Activated naive CD8-positive, alpha-beta T cell (primary cell): Measurements from ENCODE around the gene HCN4.
"Not testable (repeated sequence)": the region's sequence is repeated elsewhere in the genome, so short reads cannot be mapped to it uniquely, and the experiment has no call there.

ENCODE experiments used
- H3K27ac Mint-ChIP-seq: one replicate; pipeline ENCODE4 v1.8.0; 2021; ENCODE audit warnings: mixed read lengths
- H3K27me3 Mint-ChIP-seq: one replicate; pipeline ENCODE4 v1.8.0; 2021; ENCODE audit warnings: mixed read lengths
- H3K36me3 Mint-ChIP-seq: one replicate; pipeline ENCODE4 v1.8.0; 2021; ENCODE audit warnings: mixed read lengths
- H3K4me1 Mint-ChIP-seq: one replicate; pipeline ENCODE4 v1.8.0; 2021; ENCODE audit warnings: low read depth, mixed read lengths
- H3K4me3 Mint-ChIP-seq: one replicate; pipeline ENCODE4 v1.8.0; 2021; ENCODE audit warnings: mild to moderate bottlenecking, mixed read lengths
- H3K9me3 Mint-ChIP-seq: one replicate; pipeline ENCODE4 v1.8.0; 2021; ENCODE audit warnings: low read depth, mixed read lengths

The HCN4 gene

DNA sequence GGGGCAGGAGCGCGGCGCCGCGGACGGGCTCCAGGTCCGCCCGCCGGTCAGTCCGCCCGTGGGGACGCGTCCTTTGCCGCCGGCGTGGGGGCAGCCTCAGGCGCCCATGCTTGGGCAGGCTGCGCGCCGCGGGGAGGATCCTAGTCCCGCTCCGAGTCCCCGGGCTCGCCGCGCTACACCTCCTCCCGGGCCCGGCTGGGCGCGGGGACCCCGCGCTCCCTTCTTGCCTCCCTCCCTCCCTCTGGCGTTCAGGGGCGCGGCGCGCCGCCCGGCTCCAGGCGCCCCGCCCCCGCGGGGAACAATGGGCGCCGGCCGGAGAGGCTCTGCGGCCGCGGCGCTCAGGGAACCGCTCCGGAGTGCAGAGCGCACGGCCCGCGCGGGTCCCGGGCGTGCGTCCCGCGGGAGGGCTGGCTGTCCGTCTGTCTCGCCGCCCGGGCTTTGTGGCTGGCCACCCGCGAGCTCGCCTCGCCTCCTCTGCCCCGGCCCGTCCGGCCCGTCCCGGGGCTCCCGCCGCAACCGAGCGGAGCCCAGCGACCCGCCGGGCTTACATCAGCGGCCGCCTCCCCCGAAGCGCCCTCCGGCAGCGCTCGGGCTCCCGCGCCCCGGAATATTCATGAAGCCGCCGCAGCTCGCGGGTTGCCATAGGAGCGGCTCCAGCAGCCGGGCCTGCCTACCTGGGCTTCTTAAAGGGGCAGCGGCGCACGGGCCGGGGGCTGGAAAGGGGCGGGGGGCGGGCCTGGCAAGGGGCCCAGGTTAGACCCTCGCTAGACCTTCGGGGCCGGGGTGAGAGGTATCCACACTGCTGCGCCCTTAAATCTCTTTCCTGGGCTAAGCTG is at the start of gene HCN4:
Gene HCN4 (minus strand): TSS at position 658 of the 836 bp plus-strand sequence. CDS start 688 bp downstream, outside the sequence.
- Mint-ChIP-seq H3K9me3 (no peaks in the 10 kb centered on the region), H3K4me1 (peaks cover 1% of the 10 kb centered on the region), H3K27ac (no peak within 1 kb of the TSS), H3K36me3 (no peaks in the 10 kb centered on the region), H3K4me3 (no peak within 1 kb of the TSS), H3K27me3 (peaks cover 33% of the 10 kb centered on the region)

DNA sequence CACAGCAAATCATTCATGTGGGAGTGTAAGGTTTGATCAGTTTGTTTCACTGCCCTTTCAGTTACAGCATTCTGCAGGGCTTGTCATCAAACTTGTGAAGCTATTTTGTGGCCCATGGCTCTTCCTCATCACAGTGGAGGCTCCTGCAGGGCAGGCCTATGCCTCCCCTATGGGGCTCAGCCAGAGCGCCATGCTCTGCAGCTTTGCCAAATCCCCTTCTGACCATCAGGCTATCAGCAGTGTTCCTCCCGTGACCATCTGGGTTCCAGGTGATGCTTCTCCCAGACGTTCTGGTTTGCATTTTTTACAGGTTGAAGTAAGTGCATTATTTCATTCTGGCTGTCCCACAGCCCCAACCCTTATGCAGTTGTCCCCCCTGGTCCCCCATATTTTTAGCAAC is 46.1 kb upstream of the HCN4 start:
- H3K27ac Mint-ChIP-seq, result no peak overlapping the region
- no peaks in the 10 kb centered on the region for H3K36me3 Mint-ChIP-seq
- no peaks in the 10 kb centered on the region for H3K4me1 Mint-ChIP-seq
- no peak overlapping the region for H3K4me3 Mint-ChIP-seq
- peaks cover 14% of the 10 kb centered on the region for H3K27me3 Mint-ChIP-seq
- no peaks in the 10 kb centered on the region for H3K9me3 Mint-ChIP-seq

DNA sequence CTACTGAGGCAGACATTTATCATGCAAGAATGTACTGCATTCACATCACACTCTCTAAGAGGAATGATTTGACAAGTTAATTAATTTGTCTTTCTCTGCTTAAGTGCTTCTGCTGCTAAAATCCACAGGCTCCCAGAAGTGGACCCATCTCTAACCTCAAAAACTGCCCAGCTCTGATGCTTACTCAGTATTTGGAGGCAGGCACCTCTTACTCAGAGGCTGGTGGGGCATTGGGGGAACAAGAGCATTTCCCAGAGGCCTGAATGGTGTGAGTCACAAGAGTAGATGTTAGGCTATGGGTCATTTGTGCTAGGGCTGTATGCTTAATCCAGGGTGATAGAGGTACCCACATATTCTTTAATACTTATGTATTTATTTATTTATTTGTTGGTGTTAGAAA is 34.4 kb upstream of the HCN4 start:
- Mint-ChIP-seq H3K36me3 (no peaks in the 10 kb centered on the region), H3K4me3 (no peak overlapping the region), H3K27ac (no peak overlapping the region), H3K9me3 (peaks cover 4% of the 10 kb centered on the region), H3K4me1 (no peaks in the 10 kb centered on the region), H3K27me3 (peaks cover 7% of the 10 kb centered on the region)

DNA sequence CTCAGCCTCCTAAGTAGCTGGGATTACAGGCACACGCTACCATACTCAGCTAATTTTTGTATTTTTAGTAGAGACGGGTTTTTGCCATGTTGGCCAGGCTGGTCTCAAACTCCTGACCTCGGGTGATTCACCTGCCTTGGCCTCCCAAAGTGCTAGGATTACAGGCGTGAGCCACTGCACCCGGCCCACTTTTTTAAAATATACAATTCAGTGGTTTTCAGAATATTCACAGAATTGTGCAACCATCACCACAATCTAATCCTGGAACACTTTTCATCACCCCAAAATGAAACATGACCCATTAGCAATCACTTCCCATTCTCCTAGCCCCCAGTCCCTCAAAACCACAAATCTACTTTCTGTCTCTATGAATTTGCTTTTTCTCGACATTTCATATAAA is 31.5 kb upstream of the HCN4 start:
- H3K4me1 Mint-ChIP-seq, H3K9me3 Mint-ChIP-seq, H3K4me3 Mint-ChIP-seq, H3K36me3 Mint-ChIP-seq, H3K27ac Mint-ChIP-seq, H3K27me3 Mint-ChIP-seq: not testable (repeated sequence)

DNA sequence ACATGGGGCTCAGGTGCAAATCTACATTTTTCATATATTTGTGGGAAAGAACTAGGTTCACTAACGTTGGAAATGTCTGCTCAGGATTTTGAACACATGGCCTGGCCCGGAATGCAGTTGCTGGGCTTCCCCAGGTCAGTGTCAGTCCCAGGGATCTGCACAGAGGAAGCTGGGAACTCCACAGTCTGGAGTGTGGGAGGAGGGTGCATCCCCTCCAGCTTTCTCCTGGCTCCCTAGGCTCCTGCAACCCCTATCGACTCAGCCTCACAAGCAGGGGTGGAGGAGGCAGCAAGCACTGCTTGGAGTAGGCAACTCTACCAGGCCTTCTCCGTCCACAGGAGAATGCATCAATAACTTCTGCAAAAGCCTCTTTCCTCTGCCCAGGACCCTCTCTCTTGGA is 30.1 kb upstream of the HCN4 start:
- Mint-ChIP-seq H3K4me3 (no peak overlapping the region), H3K27ac (no peak overlapping the region), H3K4me1 (no peaks in the 10 kb centered on the region), H3K36me3 (no peaks in the 10 kb centered on the region), H3K27me3 (no peaks in the 10 kb centered on the region), H3K9me3 (no peaks in the 10 kb centered on the region)

DNA sequence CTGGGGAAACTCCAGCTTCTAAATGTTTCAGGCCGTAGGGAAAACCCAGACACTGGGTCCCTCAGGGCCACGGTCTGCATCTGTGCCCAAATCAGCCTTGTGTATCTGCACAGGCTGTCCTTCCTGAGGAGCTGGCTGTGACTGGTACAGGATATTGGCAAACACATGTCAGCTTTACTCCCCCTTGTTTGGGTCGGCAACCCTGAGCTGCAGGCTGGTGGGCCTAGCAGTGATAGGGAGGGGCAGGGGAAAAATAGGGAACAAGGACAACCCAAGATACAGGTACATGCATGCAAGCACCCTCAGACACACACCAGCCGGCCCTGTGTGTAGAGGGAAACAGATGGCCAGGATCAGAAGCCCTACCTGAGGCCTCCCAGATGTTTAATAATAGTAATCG is 28.7 kb upstream of the HCN4 start:
- Mint-ChIP-seq H3K4me1 (no peaks in the 10 kb centered on the region), H3K27ac (no peak overlapping the region), H3K4me3 (no peak overlapping the region), H3K36me3 (no peaks in the 10 kb centered on the region), H3K27me3 (no peaks in the 10 kb centered on the region), H3K9me3 (no peaks in the 10 kb centered on the region)

DNA sequence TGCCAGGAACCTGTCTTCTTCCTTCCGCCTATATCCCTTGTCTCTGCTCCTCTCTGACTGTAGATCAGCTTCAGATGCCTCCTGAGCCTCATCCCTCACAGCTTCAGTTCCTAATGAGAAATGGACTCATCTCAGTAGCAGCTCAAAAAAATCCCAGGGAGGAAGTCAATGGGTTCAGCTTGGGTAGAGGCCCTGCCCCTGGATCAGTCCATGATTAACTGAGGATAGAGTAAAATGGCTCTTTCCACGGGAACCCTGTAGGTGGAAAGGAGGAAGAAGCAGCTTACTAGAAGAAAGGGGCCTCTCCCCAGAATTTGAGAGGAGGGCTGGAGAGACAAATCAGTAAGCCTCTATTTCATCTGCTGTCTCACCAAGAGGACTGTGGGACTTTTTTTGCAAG is 26.9 kb upstream of the HCN4 start:
- Mint-ChIP-seq H3K36me3 (no peaks in the 10 kb centered on the region), H3K9me3 (no peaks in the 10 kb centered on the region), H3K4me1 (no peaks in the 10 kb centered on the region), H3K4me3 (no peak overlapping the region), H3K27ac (no peak overlapping the region), H3K27me3 (peaks cover 2% of the 10 kb centered on the region)

DNA sequence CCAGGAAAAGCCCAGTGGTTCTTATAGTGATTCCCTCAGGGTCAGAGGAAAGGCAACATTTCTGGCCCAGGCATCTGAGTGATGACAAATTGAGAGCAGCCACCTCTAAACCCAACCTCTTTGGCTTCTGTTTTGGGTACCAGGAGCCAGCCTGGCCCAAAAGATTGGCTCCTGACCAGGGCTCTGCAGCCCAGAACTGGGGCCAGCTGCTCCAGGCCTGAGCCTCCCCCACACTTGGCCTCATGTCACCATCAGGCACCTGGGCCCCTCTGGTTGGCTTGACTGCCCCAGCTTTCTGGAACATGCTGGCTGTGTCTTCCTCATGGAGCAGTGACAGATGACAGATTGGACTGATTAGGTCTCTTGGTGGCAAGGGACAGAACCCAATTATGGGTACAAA is 26.0 kb upstream of the HCN4 start:
- H3K27me3 Mint-ChIP-seq, result peaks cover 2% of the 10 kb centered on the region
- H3K4me1 Mint-ChIP-seq, result no peaks in the 10 kb centered on the region
- no peak overlapping the region for H3K27ac Mint-ChIP-seq
- H3K36me3 Mint-ChIP-seq, result no peaks in the 10 kb centered on the region
- H3K4me3 Mint-ChIP-seq, result no peak overlapping the region
- no peaks in the 10 kb centered on the region for H3K9me3 Mint-ChIP-seq

DNA sequence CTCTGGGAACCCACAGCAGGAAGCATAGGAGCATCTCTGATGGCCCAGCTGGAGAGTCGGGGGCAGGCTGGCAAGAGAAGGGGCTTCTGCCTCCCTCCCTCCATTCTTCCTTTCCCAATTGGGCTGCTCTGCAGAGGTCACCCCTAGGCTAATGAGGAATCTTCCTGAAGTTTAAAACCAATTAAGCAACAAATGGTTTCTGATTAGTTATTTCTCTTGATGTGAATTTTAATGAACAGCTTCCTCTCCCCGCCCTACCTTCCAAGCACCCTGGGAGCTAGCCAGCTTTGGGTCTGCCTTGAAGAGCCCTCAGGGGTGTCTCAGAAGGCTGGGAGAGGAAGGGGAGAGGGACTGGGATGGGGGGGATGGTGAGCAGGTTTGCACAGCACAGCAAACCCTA is 24.6 kb upstream of the HCN4 start:
- H3K4me3 Mint-ChIP-seq, result no peak overlapping the region
- H3K27ac Mint-ChIP-seq, result no peak overlapping the region
- no peaks in the 10 kb centered on the region for H3K36me3 Mint-ChIP-seq
- peaks cover 2% of the 10 kb centered on the region for H3K27me3 Mint-ChIP-seq
- no peaks in the 10 kb centered on the region for H3K9me3 Mint-ChIP-seq
- H3K4me1 Mint-ChIP-seq, result no peaks in the 10 kb centered on the region

DNA sequence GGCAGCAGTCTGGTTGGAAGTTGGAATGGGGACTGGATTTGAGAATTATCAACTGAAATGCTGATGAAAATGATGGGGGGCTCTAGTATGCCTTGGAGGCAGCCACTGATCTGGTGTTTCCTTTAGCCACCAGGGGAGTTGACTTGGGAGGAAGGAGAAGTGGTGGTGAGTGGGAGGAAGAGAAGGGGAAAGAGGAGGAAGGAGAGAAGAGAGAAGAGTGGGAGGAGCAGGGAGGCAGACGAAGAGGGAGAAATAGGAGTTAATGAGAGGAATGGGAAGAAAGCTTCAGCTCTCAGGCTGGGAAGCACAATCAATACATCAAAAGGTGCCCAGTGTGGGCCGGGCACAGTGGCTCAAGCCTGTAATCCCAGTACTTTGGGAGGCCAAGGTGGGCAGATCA is 23.3 kb upstream of the HCN4 start:
- Mint-ChIP-seq H3K27me3 (peaks cover 2% of the 10 kb centered on the region), H3K36me3 (no peaks in the 10 kb centered on the region), H3K27ac (no peak overlapping the region), H3K4me3 (no peak overlapping the region), H3K9me3 (no peaks in the 10 kb centered on the region), H3K4me1 (no peaks in the 10 kb centered on the region)

DNA sequence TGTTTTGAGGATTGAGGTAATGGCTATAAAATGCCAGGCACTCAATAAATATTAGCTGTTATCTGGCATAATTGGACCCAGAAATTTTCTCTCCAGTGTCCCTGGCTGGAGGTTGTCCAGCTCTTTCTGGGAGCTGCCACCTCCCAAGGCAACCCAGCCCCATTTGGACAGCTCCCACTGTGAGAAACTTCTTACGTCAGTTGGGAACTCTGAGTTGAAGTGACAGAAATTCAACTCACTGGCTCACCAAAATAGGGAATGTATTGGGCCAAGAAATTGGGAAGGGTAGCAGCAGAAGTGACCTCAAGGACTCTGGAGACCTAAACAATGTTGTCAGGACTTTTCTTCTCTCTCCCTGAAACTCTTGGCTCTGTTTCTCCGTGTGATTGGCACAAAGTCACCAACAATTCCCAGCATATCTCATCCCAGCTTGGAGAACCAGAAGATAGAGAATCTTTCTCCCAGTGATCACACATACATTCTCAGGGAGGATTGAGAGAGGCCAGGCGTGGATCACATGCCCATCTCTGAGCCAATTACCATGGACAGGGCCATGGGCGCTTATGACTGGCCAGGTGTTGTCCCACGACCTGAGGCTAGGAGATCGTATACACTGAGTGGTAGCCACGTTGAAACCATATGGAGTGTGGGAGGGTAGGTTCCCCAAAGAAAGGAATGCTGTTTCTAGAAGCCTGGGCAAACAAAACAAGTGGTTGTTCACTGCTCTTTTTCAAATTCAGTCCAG is 22.5 kb upstream of the HCN4 start:
- H3K36me3 Mint-ChIP-seq, result no peaks in the 10 kb centered on the region
- H3K4me1 Mint-ChIP-seq, result no peaks in the 10 kb centered on the region
- H3K9me3 Mint-ChIP-seq, result no peaks in the 10 kb centered on the region
- no peak overlapping the region for H3K27ac Mint-ChIP-seq
- peaks cover 2% of the 10 kb centered on the region for H3K27me3 Mint-ChIP-seq
- H3K4me3 Mint-ChIP-seq, result no peak overlapping the region

DNA sequence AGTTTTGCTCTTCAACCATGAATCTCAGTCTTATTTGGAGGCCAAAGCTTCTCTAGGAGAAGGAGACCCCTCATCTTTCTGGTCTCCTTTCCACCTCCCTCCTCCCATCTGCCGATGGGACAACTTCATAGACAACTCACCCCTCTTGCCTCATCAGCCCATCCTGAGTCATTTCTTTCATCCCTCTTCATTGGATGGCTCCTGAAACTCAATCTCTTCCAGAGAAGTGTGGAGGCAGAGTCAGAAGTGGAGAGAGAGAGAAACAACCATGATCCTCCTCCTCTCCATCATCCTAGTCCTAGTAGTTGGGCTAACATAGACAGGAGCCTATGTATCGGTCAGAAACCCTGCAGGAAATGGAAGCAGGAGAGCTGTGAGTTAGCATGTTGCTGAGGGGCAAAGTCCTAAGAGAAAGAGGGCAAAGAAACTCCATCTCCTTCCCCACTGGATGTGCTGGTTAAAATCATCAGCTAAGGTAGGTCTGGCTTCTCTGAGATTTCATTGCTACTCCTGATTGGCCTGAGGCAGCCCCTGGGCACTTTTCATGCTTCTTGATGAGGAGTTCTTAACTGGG is 21.3 kb upstream of the HCN4 start:
- Mint-ChIP-seq H3K9me3 (no peaks in the 10 kb centered on the region), H3K27ac (no peak overlapping the region), H3K36me3 (no peaks in the 10 kb centered on the region), H3K27me3 (peaks cover 3% of the 10 kb centered on the region), H3K4me3 (no peak overlapping the region), H3K4me1 (no peaks in the 10 kb centered on the region)

DNA sequence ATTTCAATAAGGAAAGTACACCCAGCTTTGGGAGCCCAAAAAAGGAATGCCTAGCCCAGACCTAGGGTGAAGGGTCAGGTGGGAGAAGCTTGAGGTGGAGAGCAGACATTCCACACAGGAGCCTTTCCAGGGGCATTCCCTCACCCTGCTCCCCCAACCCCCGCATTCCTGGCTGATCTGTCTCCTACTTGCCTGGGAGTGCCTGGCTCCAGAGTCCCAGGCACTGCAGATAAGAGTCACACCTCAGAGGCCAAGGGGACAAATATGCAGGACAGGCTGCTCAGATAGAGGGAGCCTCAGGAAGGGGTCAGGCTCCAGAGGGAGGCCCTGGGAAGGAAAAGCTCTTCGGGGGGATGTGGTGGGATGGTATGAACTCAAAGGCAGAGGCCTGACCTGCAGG is 20.8 kb upstream of the HCN4 start:
- peaks cover 5% of the 10 kb centered on the region for H3K27me3 Mint-ChIP-seq
- no peak overlapping the region for H3K27ac Mint-ChIP-seq
- H3K9me3 Mint-ChIP-seq, result no peaks in the 10 kb centered on the region
- no peaks in the 10 kb centered on the region for H3K36me3 Mint-ChIP-seq
- H3K4me1 Mint-ChIP-seq, result no peaks in the 10 kb centered on the region
- no peak overlapping the region for H3K4me3 Mint-ChIP-seq

DNA sequence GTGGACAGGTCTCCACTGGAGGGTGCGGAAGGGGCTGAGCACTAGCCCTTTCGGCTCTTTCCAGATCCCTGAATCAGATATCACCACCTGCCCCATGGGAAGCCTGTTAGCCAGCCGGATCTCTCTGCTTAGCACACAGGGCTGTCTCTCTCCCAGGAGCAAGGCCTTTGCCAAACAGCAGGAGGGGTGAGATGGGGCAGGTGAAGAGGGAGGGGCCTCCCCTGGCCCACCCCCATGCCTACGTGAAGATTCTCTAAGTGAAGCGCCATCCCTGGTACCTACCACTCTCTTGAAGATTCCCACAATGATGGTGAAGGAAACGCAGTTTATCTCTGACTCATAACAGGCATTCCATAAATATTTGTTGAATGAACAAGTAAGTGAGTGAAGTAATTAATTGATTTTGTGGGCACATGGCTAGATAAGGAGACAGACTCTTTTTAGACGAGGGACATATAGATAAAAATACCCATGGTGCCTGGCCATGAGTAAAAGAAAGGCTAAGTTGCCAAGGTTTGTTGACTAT is 19.6 kb upstream of the HCN4 start:
- no peak overlapping the region for H3K4me3 Mint-ChIP-seq
- no peaks in the 10 kb centered on the region for H3K4me1 Mint-ChIP-seq
- H3K27ac Mint-ChIP-seq, result no peak overlapping the region
- H3K27me3 Mint-ChIP-seq, result peaks cover 8% of the 10 kb centered on the region
- no peaks in the 10 kb centered on the region for H3K36me3 Mint-ChIP-seq
- no peaks in the 10 kb centered on the region for H3K9me3 Mint-ChIP-seq

DNA sequence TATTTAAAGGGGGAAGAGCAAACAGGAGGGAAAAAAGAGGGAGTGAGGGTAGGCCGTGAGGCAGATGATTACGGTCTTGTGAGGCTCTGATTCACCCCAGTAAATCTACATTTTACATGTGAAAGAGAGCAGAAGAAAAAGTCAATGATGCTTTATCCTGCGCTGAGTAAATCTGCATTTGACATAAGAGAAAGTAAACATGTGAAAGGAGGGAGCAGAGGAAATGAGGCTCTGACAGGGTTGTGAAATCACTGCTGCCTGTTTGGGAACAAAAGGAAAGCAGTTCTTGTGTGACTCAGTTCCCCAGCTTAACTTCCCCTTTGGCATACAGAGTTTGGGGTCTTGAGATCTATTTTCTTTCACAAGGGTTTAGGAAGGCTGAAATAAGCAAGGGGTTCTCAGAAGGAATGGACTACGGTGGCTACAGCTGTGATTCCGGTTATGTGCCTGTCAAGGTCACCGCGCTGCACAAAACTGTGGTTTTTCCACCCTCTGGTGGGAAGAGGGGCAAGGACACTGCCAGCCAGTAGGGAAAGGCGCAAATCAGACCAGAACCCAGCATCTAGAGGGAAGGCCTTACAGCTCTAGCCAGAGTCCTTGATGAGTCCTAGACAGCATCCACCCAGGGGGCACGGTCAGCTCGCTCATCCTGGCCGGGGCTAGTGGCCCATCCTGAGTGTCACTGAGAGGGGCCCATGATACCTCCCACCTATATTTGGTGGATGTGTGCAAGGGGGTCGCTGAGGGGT is 18.9 kb upstream of the HCN4 start:
- no peaks in the 10 kb centered on the region for H3K36me3 Mint-ChIP-seq
- no peak overlapping the region for H3K27ac Mint-ChIP-seq
- H3K4me3 Mint-ChIP-seq, result no peak overlapping the region
- no peaks in the 10 kb centered on the region for H3K4me1 Mint-ChIP-seq
- no peaks in the 10 kb centered on the region for H3K9me3 Mint-ChIP-seq
- H3K27me3 Mint-ChIP-seq, result peaks cover 10% of the 10 kb centered on the region
